ENCODE results near the gene AACS. TPM values are rescaled to one million over a fixed set of nuclear protein-coding genes. Genes with fewer than 3 reads are reported as not detected.

Gene AACS
- total and polyA plus RNA-seq, 4 donors = 3.4 to 13.6 (median 7.3) TPM

DNA sequence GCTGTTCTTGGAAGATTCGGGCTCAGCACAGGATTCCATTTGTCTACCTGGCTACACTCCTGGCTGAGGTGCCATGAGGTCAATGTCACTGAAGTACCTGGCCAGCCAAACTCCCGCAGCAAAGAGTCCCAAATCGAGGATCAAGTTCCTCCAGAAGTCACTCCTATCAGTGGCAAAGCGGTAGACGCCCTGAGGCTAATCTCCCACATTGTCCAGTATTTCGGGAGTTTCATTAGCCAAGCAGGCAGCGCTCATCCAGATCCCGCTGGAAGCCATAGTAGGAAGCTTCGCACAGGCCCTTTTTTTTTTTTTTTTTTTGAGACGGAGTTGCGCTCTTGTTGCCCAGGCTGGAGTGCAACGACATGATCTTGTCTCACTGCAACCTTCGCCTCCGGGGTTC lies 8.9 kb upstream of the AACS start (continued):
- TF ChIP-seq HNF4A (conservative IDR thresholded peaks at IDR 0.05) (no peak), EGR1 (IDR thresholded peaks at IDR 0.05; ENCODE audit: low read depth in 2 of 2) (no peak), FOXA1 (IDR thresholded peaks at IDR 0.05) (no peak), SP1 (IDR thresholded peaks at IDR 0.05) (no peak), YY1 (IDR thresholded peaks at IDR 0.05) (no peak)

DNA sequence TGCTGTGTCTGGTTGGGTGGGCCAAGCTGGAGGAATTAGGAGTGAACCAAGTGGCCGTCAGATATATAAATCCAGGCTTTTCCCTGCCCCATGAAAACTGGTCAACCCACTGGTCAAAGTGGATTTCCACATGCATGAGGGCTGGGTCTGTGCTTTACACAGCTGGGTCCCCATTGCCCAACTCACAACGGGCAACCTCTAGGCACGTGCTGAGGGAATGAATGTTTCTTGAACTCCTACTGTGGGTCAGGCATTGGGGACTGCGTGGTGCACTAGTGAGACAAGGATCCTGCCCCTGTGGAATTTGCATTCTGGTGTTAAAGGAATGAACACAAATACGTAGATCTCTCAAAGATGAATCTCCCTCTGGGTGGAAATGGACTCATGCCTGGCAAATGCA lies 7.5 kb upstream of the AACS start:
- WGBS = 88% methylated on average over 5 of the region's 5 CpGs
- no peak overlapping the region for H3K9ac ChIP-seq (ENCODE audit: low read depth in 1 of 2, low read length in 2 of 2)
- no peak for DNase-seq (ENCODE audit: low spot score)
- H3K27ac ChIP-seq (ENCODE audit: low read depth in 1 of 2, low read length in 2 of 2) = no peak overlapping the region
- H3K4me3 ChIP-seq (ENCODE audit: low read depth in 1 of 3, low read length in 3 of 3) = no peak overlapping the region
- no peaks in the 10 kb centered on the region for H3K36me3 ChIP-seq (ENCODE audit: control insufficient read depth in 4 of 4, insufficient read depth in 3 of 4, low read depth in 1 of 4, low read length in 3 of 4)
- no peaks in the 10 kb centered on the region for H3K9me3 ChIP-seq (ENCODE audit: control insufficient read depth in 4 of 4, low read length in 3 of 4)
- TF ChIP-seq SP1 (IDR thresholded peaks at IDR 0.05) (no peak), NR2F2 (IDR thresholded peaks at IDR 0.05) (no peak), FOXA2 (IDR thresholded peaks at IDR 0.05) (no peak), TAF1 (conservative IDR thresholded peaks at IDR 0.05) (no peak), HNF4A (conservative IDR thresholded peaks at IDR 0.05) (no peak), GABPA (IDR thresholded peaks at IDR 0.05 in 1 of 2, conservative IDR thresholded peaks at IDR 0.05 in 1 of 2) (no peak), YY1 (IDR thresholded peaks at IDR 0.05) (no peak), RXRA (IDR thresholded peaks at IDR 0.05) (no peak), FOXA1 (IDR thresholded peaks at IDR 0.05) (no peak)
- TF ChIP-seq, protein P1, sequence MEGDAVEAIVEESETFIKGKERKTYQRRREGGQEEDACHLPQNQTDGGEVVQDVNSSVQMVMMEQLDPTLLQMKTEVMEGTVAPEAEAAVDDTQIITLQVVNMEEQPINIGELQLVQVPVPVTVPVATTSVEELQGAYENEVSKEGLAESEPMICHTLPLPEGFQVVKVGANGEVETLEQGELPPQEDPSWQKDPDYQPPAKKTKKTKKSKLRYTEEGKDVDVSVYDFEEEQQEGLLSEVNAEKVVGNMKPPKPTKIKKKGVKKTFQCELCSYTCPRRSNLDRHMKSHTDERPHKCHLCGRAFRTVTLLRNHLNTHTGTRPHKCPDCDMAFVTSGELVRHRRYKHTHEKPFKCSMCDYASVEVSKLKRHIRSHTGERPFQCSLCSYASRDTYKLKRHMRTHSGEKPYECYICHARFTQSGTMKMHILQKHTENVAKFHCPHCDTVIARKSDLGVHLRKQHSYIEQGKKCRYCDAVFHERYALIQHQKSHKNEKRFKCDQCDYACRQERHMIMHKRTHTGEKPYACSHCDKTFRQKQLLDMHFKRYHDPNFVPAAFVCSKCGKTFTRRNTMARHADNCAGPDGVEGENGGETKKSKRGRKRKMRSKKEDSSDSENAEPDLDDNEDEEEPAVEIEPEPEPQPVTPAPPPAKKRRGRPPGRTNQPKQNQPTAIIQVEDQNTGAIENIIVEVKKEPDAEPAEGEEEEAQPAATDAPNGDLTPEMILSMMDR (IDR thresholded peaks at IDR 0.05; ENCODE audit: low read depth, low read length, missing input control) = no peak
- TF ChIP-seq, protein P2, sequence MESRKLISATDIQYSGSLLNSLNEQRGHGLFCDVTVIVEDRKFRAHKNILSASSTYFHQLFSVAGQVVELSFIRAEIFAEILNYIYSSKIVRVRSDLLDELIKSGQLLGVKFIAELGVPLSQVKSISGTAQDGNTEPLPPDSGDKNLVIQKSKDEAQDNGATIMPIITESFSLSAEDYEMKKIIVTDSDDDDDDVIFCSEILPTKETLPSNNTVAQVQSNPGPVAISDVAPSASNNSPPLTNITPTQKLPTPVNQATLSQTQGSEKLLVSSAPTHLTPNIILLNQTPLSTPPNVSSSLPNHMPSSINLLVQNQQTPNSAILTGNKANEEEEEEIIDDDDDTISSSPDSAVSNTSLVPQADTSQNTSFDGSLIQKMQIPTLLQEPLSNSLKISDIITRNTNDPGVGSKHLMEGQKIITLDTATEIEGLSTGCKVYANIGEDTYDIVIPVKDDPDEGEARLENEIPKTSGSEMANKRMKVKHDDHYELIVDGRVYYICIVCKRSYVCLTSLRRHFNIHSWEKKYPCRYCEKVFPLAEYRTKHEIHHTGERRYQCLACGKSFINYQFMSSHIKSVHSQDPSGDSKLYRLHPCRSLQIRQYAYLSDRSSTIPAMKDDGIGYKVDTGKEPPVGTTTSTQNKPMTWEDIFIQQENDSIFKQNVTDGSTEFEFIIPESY (IDR thresholded peaks at IDR 0.05) = no peak
- TF ChIP-seq, protein P3, sequence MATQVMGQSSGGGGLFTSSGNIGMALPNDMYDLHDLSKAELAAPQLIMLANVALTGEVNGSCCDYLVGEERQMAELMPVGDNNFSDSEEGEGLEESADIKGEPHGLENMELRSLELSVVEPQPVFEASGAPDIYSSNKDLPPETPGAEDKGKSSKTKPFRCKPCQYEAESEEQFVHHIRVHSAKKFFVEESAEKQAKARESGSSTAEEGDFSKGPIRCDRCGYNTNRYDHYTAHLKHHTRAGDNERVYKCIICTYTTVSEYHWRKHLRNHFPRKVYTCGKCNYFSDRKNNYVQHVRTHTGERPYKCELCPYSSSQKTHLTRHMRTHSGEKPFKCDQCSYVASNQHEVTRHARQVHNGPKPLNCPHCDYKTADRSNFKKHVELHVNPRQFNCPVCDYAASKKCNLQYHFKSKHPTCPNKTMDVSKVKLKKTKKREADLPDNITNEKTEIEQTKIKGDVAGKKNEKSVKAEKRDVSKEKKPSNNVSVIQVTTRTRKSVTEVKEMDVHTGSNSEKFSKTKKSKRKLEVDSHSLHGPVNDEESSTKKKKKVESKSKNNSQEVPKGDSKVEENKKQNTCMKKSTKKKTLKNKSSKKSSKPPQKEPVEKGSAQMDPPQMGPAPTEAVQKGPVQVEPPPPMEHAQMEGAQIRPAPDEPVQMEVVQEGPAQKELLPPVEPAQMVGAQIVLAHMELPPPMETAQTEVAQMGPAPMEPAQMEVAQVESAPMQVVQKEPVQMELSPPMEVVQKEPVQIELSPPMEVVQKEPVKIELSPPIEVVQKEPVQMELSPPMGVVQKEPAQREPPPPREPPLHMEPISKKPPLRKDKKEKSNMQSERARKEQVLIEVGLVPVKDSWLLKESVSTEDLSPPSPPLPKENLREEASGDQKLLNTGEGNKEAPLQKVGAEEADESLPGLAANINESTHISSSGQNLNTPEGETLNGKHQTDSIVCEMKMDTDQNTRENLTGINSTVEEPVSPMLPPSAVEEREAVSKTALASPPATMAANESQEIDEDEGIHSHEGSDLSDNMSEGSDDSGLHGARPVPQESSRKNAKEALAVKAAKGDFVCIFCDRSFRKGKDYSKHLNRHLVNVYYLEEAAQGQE (IDR thresholded peaks at IDR 0.05) = no peak
- TF ChIP-seq, protein P4, sequence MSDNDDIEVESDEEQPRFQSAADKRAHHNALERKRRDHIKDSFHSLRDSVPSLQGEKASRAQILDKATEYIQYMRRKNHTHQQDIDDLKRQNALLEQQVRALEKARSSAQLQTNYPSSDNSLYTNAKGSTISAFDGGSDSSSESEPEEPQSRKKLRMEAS (IDR thresholded peaks at IDR 0.05) = no peak
- no peaks in the 10 kb centered on the region for H3K4me1 ChIP-seq (ENCODE audit: control insufficient read depth in 4 of 4, insufficient read depth in 4 of 4, low read length in 3 of 4)
- H3K27me3 ChIP-seq (ENCODE audit: control insufficient read depth in 4 of 4, insufficient read depth in 4 of 4, low read length in 3 of 4) = no peaks in the 10 kb centered on the region
